ENCODE data around the gene BOC. TPM values are rescaled to one million over a fixed set of nuclear protein-coding genes. Genes with fewer than 3 reads are reported as not detected.

The BOC gene
- total and polyA plus RNA-seq, 10 of the 15 experiments (the other 5 are each of a cell fraction or from before 2014, with no cell fraction given), result 0.18 TPM; not detected in 9

DNA sequence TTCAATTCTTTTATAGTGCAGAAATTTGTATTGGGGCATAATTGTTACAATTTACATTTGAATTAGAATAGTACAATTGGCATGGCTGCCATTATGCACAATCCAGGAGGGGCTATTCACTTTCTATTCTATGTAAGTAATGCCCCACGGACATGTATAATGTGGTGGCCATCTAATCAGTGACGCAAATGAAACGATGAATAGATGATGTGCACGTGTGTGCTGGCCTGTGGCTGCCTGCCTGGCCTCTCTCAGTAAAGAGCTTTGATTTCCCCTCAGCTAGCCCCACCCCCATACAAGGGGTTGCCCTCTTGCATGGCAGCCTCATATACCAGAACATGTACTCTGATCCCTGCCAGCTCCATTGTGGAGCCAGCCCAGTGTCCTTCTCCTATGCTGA, 86.5 kb downstream of the BOC start:
- ATAC-seq (no peak), DNase-seq (ENCODE audit: low read depth, low spot score) (no peak), FAIRE-seq (no peak)
- ChIA-PET CTCF (interaction anchor here (3.7 kb wide), 1 partner anchor 9 kb away, joined by 17 read pairs; no protein-coding TSS in a partner anchor), RAD21 (ENCODE audit: unreplicated experiment) (no interaction called here), SMC1A (ENCODE audit: uncharacterized antibody, unreplicated experiment) (interaction anchor here (0.7 kb wide), 1 partner anchor 9 kb away, joined by 3 read pairs; no protein-coding TSS in a partner anchor), POLR2A (no interaction called here)
- H3K4me2 ChIP-seq (ENCODE audit: control insufficient read depth, insufficient read depth), result no peak overlapping the region
- H4K20me1 ChIP-seq (ENCODE audit: control insufficient read depth, insufficient read depth), result no peaks in the 10 kb centered on the region
- intact Hi-C loops (cut with micrococcal nuclease; ENCODE audit: unreplicated experiment) (no loop called here), in situ Hi-C loops (cut with MboI) (no loop called here)
- H3K27me3 ChIP-seq (replicated peaks in 1 of 2; ENCODE audit: control insufficient read depth in 2 of 2, insufficient read depth in 2 of 2, low read length in 1 of 2), result no peaks in the 10 kb centered on the region
- BruUV-seq (replicated peaks), result no TSS peak
- H3K4me1 ChIP-seq (ENCODE audit: control insufficient read depth, insufficient read depth, low read length), result no peaks in the 10 kb centered on the region
- H2AFZ ChIP-seq (ENCODE audit: control insufficient read depth, low read depth, low read length), result no peak overlapping the region
- no peaks in the 10 kb centered on the region for H3K9me3 ChIP-seq (replicated peaks; ENCODE audit: control insufficient read depth, insufficient read depth, low read length)
- H3K4me3 ChIP-seq, result no peak overlapping the region
- 96% methylated on average over 4 of the region's 4 CpGs for WGBS (ENCODE audit: insufficient coverage, insufficient replicate concordance, low lambda C conversion rate, missing lambda C conversion rate)
- no peak for TF ChIP-seq E2F8 (IDR thresholded peaks at IDR 0.05; ENCODE audit: low read depth, partially characterized antibody)
- TF ChIP-seq, protein P1, sequence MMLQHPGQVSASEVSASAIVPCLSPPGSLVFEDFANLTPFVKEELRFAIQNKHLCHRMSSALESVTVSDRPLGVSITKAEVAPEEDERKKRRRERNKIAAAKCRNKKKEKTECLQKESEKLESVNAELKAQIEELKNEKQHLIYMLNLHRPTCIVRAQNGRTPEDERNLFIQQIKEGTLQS (IDR thresholded peaks at IDR 0.05; ENCODE audit: borderline replicate concordance, extremely low read depth, low read depth, low read length), result no peak
- no peak for TF ChIP-seq IKZF1 (conservative IDR thresholded peaks at IDR 0.05)
- TF ChIP-seq SMAD5 (IDR thresholded peaks at IDR 0.05; ENCODE audit: low read depth), result no peak
- no peak for TF ChIP-seq HDAC2 (IDR thresholded peaks at IDR 0.05)
- TF ChIP-seq EED (IDR thresholded peaks at IDR 0.05; ENCODE audit: low read depth), result no peak
- no peak for TF ChIP-seq HDGF (IDR thresholded peaks at IDR 0.05)
- TF ChIP-seq TAF1 (IDR thresholded peaks at IDR 0.05; ENCODE audit: borderline replicate concordance, low read depth, low read length), result no peak
- no peak for TF ChIP-seq NFXL1 (IDR thresholded peaks at IDR 0.05; ENCODE audit: borderline replicate concordance)
- TF ChIP-seq JUNB (IDR thresholded peaks at IDR 0.05), result no peak
- TF ChIP-seq ZZZ3 (IDR thresholded peaks at IDR 0.05; ENCODE audit: control insufficient read depth, insufficient read length, low read depth), result no peak
- TF ChIP-seq ZSCAN29 (IDR thresholded peaks at IDR 0.05), result no peak
- no peak for TF ChIP-seq NFIC (IDR thresholded peaks at IDR 0.05; ENCODE audit: low read depth, low read length)
- TF ChIP-seq, protein P2, sequence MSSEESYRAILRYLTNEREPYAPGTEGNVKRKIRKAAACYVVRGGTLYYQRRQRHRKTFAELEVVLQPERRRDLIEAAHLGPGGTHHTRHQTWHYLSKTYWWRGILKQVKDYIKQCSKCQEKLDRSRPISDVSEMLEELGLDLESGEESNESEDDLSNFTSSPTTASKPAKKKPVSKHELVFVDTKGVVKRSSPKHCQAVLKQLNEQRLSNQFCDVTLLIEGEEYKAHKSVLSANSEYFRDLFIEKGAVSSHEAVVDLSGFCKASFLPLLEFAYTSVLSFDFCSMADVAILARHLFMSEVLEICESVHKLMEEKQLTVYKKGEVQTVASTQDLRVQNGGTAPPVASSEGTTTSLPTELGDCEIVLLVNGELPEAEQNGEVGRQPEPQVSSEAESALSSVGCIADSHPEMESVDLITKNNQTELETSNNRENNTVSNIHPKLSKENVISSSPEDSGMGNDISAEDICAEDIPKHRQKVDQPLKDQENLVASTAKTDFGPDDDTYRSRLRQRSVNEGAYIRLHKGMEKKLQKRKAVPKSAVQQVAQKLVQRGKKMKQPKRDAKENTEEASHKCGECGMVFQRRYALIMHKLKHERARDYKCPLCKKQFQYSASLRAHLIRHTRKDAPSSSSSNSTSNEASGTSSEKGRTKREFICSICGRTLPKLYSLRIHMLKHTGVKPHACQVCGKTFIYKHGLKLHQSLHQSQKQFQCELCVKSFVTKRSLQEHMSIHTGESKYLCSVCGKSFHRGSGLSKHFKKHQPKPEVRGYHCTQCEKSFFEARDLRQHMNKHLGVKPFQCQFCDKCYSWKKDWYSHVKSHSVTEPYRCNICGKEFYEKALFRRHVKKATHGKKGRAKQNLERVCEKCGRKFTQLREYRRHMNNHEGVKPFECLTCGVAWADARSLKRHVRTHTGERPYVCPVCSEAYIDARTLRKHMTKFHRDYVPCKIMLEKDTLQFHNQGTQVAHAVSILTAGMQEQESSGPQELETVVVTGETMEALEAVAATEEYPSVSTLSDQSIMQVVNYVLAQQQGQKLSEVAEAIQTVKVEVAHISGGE (CRISPR knock-in tag; IDR thresholded peaks at IDR 0.05), result no peak
- TF ChIP-seq EP300 (IDR thresholded peaks at IDR 0.05; ENCODE audit: borderline replicate concordance in 1 of 2, control insufficient read depth in 1 of 2, low read depth in 2 of 2, low read length in 2 of 2), result no peak
- H3K9ac ChIP-seq (ENCODE audit: control insufficient read depth, insufficient read depth, low read length), result no peak overlapping the region
- H3K27ac ChIP-seq (ENCODE audit: control insufficient read depth, insufficient read depth), result no peak overlapping the region
- H3K36me3 ChIP-seq (ENCODE audit: control insufficient read depth in 2 of 2, insufficient read depth in 2 of 2, low read length in 1 of 2), result no peaks in the 10 kb centered on the region; a peak in 1 of 4 replicates
- no peaks in the 10 kb centered on the region for H3K79me2 ChIP-seq (ENCODE audit: control insufficient read depth, insufficient read depth, low read length)

Measured in GM12878 (cell line).